Glomerular visceral epithelial cell (primary cell): Measurements from ENCODE around the gene GASK1A.
"Not testable (repeated sequence)": the region's sequence is repeated elsewhere in the genome, so short reads cannot be mapped to it uniquely, and the experiment has no call there.

ENCODE experiments used
- DNase-seq: peaks from one replicate; pipeline ENCODE4 v3.0.0-alpha.2; 2016; ENCODE audit errors: extremely low spot score

Gene GASK1A

DNA sequence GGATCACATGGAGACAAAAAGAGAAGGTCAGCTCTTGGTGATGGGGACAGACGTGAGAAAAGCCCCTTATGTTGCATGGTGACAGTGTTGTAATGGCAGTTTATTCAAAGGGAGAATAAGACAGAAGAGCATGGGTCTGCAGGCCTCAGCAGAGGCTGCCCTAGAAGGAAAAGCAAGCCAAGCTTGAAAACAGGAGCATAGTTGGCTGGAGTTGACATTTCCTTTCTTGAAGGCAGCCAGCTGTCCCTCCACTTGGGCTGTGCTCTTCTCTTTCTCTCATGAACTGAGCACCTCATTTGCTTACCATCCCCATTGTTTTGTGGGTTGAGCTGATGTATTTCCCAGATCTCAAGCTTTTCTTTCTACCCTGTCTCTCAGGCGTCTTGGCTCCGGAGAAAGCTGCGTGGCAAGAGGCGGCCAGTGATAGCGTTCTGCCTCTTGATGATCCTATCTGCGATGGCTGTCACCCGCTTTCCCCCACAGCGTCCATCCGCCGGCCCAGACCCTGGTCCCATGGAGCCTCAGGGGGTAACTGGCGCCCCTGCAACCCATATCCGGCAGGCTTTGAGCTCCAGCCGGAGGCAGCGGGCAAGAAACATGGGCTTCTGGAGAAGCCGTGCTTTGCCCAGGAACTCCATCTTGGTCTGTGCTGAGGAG is 52.9 kb downstream of the GASK1A start:
- DNase-seq: no peak

- DNase-seq: no peak
Observed at GRCh38 chr3:43032646-43033628, 53.8 kb downstream of the GASK1A start.

GRCh38 chr3:43034200-43034599 is 55.1 kb downstream of the GASK1A start:
- DNase-seq: no peak

DNA sequence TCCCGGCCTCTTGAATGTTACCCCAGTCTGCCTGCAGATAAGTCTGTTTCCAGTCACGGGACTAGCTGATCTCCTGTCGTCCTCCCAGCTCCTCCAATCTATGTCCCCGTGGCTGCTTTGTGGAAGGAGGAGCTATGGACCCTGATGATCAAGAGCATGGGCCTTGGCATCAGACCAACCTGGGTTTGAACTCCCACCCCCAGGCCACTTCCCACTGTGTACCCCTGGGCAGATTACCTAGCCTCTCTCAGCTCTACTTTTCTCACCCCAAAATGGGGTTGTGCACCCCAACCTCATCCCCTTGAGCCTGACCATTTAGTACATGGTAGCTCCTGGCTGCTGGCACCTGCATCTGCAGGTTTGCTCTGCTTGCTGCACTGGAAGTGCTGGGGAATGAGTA is 55.8 kb downstream of the GASK1A start:
- DNase-seq: no peak

GRCh38 chr3:43035801-43036365 is 56.8 kb downstream of the GASK1A start:
- DNase-seq: no peak

- DNase-seq: no peak
Observed at GRCh38 chr3:43036621-43037423, 57.7 kb downstream of the GASK1A start.

GRCh38 chr3:43038010-43038409 is 58.9 kb downstream of the GASK1A start:
- DNase-seq: no peak

GRCh38 chr3:43041517-43041916 is 62.4 kb downstream of the GASK1A start:
- DNase-seq: no peak

GRCh38 chr3:43043071-43043766 is 64.1 kb downstream of the GASK1A start:
- no peak for DNase-seq

DNA sequence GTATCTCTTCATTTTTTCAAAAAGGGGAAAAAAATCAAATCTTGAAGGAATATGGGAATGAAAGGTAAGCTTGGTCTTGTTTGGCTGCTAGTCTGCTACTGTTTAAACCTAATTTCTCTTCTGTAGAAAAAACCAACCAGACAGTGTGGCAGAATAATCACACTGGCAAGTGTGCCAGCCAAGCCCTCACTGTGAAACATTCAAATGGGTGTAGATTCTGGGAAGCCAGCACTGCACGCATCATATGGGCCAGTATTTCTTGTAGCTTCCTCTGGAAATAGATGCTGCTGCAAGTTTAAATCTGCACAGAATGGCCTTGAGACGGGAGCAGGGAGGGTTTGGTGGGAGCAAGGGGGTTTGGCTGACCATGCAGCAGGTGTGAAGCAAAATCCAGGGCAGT is 64.7 kb downstream of the GASK1A start:
- no peak for DNase-seq

- not testable (repeated sequence) for DNase-seq
Observed at GRCh38 chr3:43045079-43045478, 66.0 kb downstream of the GASK1A start.

DNA sequence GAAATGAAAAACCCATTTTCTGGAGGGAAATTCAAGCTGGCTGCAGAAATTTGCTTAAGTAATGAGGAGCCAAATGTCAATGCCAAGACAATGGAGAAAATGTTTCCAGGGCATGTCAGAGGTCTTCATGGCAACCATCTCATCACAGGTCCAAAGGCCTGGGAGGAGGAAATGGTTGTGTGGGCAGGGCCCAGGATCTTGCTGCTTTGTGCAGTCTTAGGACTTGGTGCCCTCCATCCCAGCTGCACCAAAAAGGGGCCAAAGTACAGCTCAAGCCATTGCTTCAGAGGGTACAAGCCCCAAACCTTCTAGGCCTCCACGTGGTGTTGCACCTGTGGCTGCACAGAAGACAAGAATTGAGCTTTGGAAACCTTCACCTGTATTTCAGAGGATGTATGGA is 67.5 kb downstream of the GASK1A start:
- no peak for DNase-seq

- no peak for DNase-seq
Observed at GRCh38 chr3:43048470-43048869, 69.4 kb downstream of the GASK1A start.

GRCh38 chr3:43053291-43053690 is 74.2 kb downstream of the GASK1A start:
- no peak for DNase-seq

DNA sequence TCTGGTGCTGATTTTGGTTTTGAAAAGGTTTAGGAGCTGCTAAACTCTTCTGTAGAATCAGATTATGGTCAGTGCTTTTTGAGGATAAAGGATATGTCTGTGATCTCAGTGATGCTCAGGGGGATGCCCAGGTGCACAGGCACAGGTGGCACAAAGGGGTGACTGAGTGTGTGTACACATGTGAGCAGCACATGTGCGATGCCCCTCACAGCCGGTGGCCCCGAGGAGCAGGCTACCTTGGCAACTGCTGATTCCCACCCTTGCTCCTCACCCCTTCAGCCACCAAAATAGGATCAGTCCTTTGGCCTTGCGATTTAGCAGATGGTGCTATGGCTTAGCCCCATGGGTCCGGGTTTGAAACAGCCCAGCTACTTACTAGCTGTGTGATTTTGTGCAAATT is 75.6 kb downstream of the GASK1A start:
- DNase-seq: no peak

GRCh38 chr3:43055393-43055792 is 76.3 kb downstream of the GASK1A start:
- no peak for DNase-seq

DNA sequence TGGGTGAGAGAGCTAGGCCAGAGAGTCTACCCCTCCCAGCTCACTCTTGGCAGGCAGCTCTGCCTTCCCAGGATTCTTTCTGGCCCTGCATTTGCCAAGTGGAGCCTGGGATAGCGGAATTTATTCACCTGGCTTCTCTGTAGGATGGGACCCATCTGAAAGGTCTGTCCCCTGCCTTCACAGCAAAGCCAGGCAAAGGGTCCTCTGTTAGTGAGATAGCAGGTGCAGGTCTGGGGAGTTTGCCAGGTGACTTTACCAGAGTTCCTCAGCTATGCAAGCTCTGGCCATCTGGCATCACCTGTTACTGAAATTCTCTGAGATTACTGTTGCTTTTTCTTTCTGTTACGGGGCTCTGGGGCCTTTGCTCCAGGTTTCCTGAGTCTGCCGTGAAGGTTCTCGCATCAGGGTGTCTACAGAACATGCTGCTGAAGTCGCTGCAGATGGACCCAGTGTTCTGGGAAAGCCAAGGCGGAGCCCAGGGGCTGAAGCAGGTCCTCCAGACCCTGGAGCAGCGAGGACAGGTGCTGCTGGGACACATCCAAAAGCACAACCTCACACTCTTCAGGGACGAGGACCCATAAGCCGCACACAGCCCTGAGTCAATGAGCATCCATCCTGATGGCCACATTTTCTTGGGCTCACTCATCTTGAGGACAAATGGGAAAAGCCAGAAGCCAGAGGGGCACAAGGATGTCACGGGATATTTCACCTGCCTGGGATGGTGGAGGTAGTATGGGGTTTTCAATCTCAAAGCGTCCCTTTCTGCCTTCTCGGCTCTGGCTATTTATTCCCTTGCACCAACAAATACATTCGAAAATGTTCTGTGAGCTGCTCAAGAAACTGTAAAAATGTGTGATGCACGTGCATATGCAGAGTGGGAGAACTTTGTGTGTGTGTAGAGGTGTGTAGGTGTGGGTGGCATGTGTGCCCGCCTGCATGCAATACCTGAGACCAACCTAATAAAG is 77.0 kb downstream of the GASK1A start:
- no peak for DNase-seq

DNA sequence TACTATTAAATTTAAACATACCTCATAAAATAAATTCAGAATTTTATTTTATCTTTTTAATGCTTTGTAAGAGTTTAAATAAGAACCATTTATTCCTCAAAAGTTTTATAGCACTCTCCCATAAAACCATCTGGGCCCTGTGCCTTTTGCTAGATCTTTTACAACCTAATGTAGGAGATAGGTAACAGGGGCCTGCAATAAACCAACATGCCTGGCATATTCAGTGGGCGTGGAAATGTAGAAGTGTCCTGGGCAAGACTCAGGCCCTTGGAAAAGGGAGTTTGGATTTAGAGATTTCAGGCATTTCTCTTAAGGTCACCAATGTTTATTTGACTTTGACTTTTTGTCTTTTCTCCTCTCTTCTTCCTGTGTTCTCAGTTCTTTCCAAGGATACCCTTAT is 80.3 kb downstream of the GASK1A start:
- DNase-seq: no peak

DNA sequence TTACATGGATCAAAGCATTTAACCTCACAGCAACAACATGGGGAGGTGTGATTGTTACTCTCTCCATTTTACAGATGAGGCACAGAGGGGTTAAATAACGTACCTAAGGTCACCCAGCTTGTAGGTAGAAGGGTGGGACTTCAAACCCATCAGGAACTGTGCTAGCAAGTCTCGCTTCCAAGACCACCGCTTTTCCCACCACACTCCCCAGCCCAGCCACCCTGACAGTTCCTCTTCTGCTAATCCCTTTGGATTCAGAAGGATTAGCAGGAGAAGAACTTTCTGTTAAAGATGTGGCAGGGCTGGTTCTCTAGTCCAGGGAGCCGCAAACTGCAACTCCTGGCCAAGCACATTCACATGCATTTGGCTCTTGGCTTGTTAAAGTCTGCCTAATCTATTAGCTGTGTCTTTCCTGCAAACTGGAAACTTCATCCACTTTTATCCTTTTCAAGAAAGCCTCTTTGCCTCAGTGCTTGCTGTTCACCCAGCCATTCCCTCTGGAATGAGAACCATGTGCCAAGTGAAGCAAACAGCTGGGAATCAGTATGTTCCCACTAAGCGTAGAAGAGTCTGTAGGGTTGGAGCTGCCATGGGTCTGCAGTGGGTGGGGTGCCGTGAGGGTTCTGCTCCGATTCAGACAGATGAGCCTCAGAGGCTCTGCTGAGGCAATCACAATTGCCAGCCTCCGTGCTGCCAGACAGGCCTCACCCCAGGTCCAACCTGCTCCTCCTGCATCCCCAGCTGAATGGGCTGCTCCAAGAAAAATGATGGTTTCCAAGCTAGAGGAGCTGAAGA is 82.2 kb downstream of the GASK1A start:
- DNase-seq: no peak
